AG04449 (cell line): Measurements from ENCODE around the gene ST6GALNAC6.
"Not testable (repeated sequence)": the region's sequence is repeated elsewhere in the genome, so short reads cannot be mapped to it uniquely, and the experiment has no call there.

Source experiments
- CTCF ChIA-PET: fragments of 350-600 bp; formaldehyde crosslinking; extraction: SDS; loops from one replicate; lab custom pipeline; 2021; ENCODE audit warnings: antibody characterized with exemption; lab: Yijun Ruan, JAX
- POLR2A ChIA-PET: fragments of 400-600, 350-600 bp; formaldehyde crosslinking; extraction: SDS; loops from one replicate; lab custom pipeline; 2020; ENCODE audit warnings: antibody characterized with exemption, inconsistent platforms; lab: Yijun Ruan, JAX
- DNase-seq: peaks from one replicate; pipeline ENCODE4 v3.0.0-alpha.2; 2010; ENCODE audit warnings: low read depth, low spot score
- H3K4me3 ChIP-seq: 2 replicates; pipeline ENCODE4 v1.5.1; 2011; ENCODE audit warnings: low read depth, mild to moderate bottlenecking, control low read depth, low read length
- TF ChIP-seq, protein P1 (sequence below): IDR thresholded peaks from one replicate; pipeline ENCODE4 v1.5.1; 2011; ENCODE audit warnings: mild to moderate bottlenecking, moderate library complexity, low read length, control low read depth, inconsistent platforms; ENCODE audit not compliant: insufficient read depth; ENCODE audit errors: missing control alignments

The ST6GALNAC6 gene

DNA sequence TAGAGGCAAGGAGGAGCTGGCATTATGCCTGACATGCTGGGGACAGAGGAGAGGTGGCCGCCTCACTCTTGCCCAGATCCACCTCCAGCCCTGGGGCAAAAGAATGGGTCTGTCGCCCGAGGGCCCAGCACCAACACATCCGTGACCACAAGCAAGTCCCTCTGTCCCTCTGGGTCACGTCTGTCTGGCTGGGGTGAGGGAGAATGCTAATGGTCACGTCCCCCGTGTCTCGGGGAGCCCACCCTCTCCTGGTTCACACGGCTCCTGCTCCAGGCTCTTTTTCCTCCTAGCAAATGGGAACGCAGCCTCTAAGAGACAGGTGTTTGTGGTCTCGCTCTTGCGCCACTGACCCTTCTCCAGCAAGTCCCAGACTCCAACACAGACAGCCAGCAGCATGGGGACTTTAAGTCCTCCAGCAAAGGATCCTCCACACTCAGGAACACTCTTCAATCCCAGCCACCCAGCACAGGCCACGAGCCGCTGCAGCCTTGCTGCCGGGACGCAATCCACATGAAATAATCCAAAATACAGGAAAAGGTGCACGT lies 49.0 kb downstream of the ST6GALNAC6 start:
- ChIA-PET CTCF (no interaction called here), POLR2A (no interaction called here)
- H3K4me3 ChIP-seq = no peak overlapping the region
- no peak for DNase-seq
- TF ChIP-seq, protein P1, sequence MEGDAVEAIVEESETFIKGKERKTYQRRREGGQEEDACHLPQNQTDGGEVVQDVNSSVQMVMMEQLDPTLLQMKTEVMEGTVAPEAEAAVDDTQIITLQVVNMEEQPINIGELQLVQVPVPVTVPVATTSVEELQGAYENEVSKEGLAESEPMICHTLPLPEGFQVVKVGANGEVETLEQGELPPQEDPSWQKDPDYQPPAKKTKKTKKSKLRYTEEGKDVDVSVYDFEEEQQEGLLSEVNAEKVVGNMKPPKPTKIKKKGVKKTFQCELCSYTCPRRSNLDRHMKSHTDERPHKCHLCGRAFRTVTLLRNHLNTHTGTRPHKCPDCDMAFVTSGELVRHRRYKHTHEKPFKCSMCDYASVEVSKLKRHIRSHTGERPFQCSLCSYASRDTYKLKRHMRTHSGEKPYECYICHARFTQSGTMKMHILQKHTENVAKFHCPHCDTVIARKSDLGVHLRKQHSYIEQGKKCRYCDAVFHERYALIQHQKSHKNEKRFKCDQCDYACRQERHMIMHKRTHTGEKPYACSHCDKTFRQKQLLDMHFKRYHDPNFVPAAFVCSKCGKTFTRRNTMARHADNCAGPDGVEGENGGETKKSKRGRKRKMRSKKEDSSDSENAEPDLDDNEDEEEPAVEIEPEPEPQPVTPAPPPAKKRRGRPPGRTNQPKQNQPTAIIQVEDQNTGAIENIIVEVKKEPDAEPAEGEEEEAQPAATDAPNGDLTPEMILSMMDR = no peak

DNA sequence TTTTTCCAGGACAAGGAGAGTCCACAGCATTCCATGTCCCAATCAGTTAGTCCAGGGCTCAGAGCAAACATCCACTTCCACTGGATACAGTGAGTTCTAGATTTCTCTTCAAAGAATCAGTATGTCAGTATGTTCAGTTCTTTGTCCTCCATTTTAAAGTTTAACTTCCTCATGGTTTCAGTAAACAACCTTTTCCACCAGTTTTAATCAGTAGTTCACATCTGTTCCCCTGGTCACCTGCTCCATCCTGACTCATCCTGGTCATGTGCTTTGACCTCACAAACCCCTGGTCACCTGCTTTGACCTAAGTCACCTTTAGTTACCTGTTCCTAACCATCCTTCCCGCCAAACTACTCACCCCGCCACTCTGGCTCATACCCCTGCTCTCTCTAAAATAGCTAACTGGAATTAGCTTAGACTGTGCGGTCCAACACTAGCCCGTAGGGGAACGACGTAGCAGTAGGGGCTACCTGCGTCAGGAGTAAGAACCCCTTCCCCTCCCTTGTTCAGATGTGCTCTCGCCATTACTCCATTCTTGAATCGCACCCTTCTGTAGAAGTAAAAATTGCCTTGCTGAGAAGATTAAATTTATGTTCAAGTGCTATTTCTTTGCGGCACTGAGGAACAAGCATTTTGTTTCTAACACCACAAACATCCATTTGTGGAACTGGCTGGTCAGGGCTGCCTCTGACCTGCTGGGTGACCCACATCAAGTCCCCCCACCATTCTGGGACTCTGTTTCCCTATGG lies 50.5 kb downstream of the ST6GALNAC6 start:
- POLR2A ChIA-PET = no interaction called here
- H3K4me3 ChIP-seq = no peak overlapping the region
- TF ChIP-seq, protein P1 = no peak
- CTCF ChIA-PET = no interaction called here
- no peak for DNase-seq

DNA sequence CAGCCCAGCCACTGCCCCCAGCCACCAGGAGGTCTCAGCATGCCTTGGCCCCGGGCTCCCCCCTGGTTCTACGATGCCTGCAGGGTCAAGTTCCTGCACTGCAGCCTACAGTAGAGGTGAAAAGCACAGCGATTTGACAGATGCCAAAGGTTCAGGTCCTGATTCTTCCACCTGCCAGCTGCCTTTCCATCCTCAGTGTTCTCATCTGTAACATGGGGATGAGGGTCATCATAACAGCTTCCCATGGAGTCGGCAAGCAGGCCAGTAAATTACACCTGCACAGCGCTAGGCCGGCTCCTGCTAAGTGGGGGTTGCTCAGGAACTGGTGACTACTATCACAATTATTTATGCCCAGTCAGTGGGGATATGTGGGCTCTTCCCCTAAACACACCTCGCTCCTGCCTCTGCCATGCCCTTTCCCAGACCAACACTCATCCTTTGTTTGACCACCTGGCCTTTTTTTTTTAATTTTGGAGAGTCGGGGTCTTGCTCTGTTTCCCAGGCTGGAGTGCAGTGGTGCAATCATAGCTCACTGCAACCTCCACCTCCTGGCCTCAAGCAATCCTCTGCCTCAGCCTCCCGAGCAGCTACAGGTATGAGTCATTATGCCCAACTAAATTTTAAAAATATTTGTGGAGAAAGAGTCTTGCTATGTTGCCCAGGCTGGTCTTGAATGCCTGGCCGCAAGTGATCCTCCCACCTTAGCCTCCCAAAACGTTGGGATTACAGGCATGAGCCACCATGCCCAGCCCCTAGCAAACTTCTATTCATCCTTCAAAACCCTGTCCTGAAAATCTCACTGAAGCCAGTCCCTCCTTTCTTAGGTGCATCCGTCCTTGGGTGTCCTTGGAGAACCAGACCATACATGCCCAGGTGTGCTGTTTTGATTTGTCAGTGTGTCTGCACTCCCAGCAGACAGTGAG lies 51.3 kb downstream of the ST6GALNAC6 start:
- TF ChIP-seq, protein P1 = no peak
- DNase-seq = no peak
- ChIA-PET CTCF (interaction anchor here (1.4 kb wide), 1 partner anchor 10 kb away, joined by 5 read pairs; no protein-coding TSS in a partner anchor), POLR2A (no interaction called here)
- H3K4me3 ChIP-seq = no peak overlapping the region

DNA sequence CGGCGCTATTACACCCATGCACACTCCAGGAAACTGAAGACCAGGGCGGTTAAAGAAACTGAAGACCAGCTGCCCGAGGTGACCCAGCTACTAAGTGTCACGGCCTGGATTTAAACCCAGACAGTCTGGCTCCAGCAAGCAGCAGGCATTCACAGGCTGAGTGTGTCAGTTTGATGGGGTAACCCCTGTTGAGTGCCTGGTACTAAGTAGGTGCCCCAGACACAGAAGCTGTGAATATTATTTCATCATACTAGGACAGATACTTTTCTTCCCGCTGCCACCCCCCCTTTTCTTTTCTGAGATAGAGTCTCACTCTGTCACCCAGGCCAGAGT lies 52.3 kb downstream of the ST6GALNAC6 start:
- no peak overlapping the region for H3K4me3 ChIP-seq
- POLR2A ChIA-PET = no interaction called here
- DNase-seq = no peak
- TF ChIP-seq, protein P1 = no peak
- CTCF ChIA-PET = interaction anchor here (1.4 kb wide), 1 partner anchor 9 kb away, joined by 5 read pairs; no protein-coding TSS in a partner anchor

DNA sequence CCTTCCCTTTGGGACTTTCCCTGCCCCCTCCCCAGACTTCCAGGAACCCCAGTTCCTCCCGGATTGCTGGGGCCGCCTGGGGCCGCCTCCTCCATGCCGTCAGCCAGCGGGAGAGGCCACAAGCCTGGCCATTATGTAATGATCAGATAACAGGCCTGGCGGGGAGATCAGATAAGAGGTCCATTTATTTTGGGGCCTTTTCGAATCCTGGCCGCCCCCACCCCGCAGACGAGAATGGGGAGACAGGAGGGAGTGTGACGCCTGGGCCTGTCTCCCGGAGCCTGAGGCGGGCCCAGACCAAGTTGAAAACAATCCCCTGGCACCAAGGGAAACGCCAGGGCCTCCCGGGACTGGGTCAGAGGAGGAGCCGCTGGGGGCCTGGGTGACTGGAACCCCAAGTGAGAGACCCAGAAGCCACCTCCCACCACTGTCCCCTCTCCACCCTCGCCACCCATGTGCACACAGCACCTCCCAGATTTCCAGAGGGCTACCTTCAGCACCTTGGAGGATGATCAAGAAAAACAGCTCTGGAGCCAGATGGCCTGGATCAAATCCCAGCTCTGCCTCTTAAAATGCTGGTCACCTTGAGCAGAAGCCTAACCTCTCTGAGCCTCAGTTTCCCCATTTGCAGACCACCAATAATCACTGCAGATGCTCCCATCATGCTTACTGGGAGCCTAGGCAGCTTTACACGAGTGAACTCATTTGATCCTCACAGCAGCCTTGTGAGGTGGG lies 52.8 kb downstream of the ST6GALNAC6 start:
- TF ChIP-seq, protein P1 = no peak
- no peak overlapping the region for H3K4me3 ChIP-seq
- no peak for DNase-seq
- POLR2A ChIA-PET = no interaction called here
- CTCF ChIA-PET = interaction anchor here (1.2 to 2.7 kb wide), 3 partner anchors 8 to 111 kb away, joined by 5 to 12 read pairs (median 5); partner anchors contain the start of gene TOR2A

DNA sequence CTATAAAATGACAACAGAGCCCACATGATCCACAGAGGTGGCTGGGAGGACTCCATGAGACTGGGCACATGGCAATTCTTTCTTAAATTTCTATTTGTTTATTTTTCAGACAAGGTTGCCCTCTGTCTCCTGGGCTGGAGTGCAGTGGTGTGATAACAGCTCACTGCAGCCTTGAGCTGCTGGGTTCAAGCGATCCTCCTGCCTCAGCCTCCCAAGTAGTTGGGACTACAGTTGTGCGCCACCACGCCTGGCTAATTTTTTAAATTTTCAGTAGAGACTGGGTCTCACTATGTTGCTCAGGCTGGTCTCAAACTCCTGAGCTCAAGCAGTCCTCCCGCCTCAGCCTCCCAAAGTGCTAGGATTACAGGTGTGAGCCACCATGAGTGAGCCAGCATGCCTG lies 53.8 kb downstream of the ST6GALNAC6 start:
- POLR2A ChIA-PET, DNase-seq, H3K4me3 ChIP-seq: not testable (repeated sequence)
- CTCF ChIA-PET = interaction anchor here (0.9 to 2.7 kb wide), 4 partner anchors 9 to 110 kb away, joined by 3 to 12 read pairs (median 8); partner anchors contain the start of genes ENG and TOR2A
